Thoracic aorta (tissue), 2 donors: ENCODE measurements around the gene RAET1E. TPM values are rescaled to one million over a fixed set of nuclear protein-coding genes. Genes with fewer than 3 reads are reported as not detected.
"Not testable (repeated sequence)": the region's sequence is repeated elsewhere in the genome, so short reads cannot be mapped to it uniquely, and the experiment has no call there.

Experiments used
- ATAC-seq: fragments of 150-250 bp; one replicate; pipeline ENCODE4 v1.8.0; 2017; ENCODE audit warnings: low read depth; ENCODE audit not compliant: insufficient number of reproducible peaks, low FRiP score
- DNase-seq: peaks from one replicate; pipeline ENCODE4 v3.0.0-alpha.2; 2020; ENCODE audit warnings: low spot score
- H3K27ac ChIP-seq, 2 donors: fragments of 200-600 bp; sonication (generic); 1 replicate in 1 of 2; 2 replicates in 1 of 2; pipeline ENCODE4 v1.5.1; 2016; ENCODE audit warnings: mild to moderate bottlenecking in 2 of 2, moderate library complexity in 2 of 2
- H3K27me3 ChIP-seq: fragments of 200-600 bp; sonication (generic); replicated peaks from 2 replicates; pipeline ENCODE4 v1.6.0; 2016; ENCODE audit warnings: mild to moderate bottlenecking; ENCODE audit not compliant: insufficient read depth
- H3K36me3 ChIP-seq: fragments of 200-600 bp; sonication (generic); one replicate; pipeline ENCODE4 v1.5.1; 2016
- H3K4me1 ChIP-seq, 2 donors: fragments of 200-600 bp; sonication (generic); 1 replicate in 1 of 2; 2 replicates in 1 of 2; pipeline versions ENCODE4 v1.5.1 to v1.6.0; 2016; ENCODE audit warnings: low read depth in 2 of 2, mild to moderate bottlenecking in 1 of 2; ENCODE audit not compliant: control insufficient read depth in 1 of 2
- H3K4me3 ChIP-seq: fragments of 200-600 bp; sonication (generic); 2 replicates; pipeline ENCODE4 v1.5.1; 2016; ENCODE audit warnings: mild to moderate bottlenecking
- H3K9me3 ChIP-seq: fragments of 200-600 bp; sonication (generic); 2 replicates; pipeline ENCODE4 v1.5.1; 2016
- CTCF ChIP-seq: fragments of 200-600 bp; sonication (generic); IDR thresholded peaks from one replicate; pipeline ENCODE4 v1.5.1; 2019; ENCODE audit warnings: antibody characterized with exemption
- total RNA-seq, 2 donors: library from RNA; depleted of rRNA; stranded (reverse); fragments of >200 nt; gene quantifications; one replicate each; pipeline versions ENCODE4 v1.1.0 to v1.2.3, GENCODE V29; 2016

The RAET1E gene
- total RNA-seq, 2 donors from 2014 or later: not detected

- ATAC-seq (no peak), DNase-seq (no peak)
- Histone ChIP-seq H3K4me3 (no peak overlapping the region), H3K4me1 (peaks cover 4 to 12% of the 10 kb centered on the region in 2 donors), H3K9me3 (no peaks in the 10 kb centered on the region), H3K27ac (no peak overlapping the region), H3K36me3 (no peaks in the 10 kb centered on the region), H3K27me3 (no peaks in the 10 kb centered on the region)
- no peak for TF ChIP-seq CTCF
Observed at GRCh38 chr6:149921361-149921760, 23.4 kb upstream of the RAET1E start.

GRCh38 chr6:149919834-149920225 lies 21.9 kb upstream of the RAET1E start:
- H3K4me1 ChIP-seq: peaks cover 4 to 11% of the 10 kb centered on the region in 2 donors
- H3K4me3 ChIP-seq: no peak overlapping the region
- no peaks in the 10 kb centered on the region for H3K36me3 ChIP-seq
- no peaks in the 10 kb centered on the region for H3K27me3 ChIP-seq
- DNase-seq: no peak
- H3K27ac ChIP-seq: no peak overlapping the region
- no peak for ATAC-seq
- TF ChIP-seq CTCF: no peak
- no peaks in the 10 kb centered on the region for H3K9me3 ChIP-seq

- H3K36me3 ChIP-seq, H3K27ac ChIP-seq, H3K9me3 ChIP-seq, H3K27me3 ChIP-seq, H3K4me3 ChIP-seq, ATAC-seq, DNase-seq: not testable (repeated sequence)
- H3K4me1 ChIP-seq: peaks cover 4 to 11% of the 10 kb centered on the region in 2 donors
Observed at GRCh38 chr6:149919126-149919833, 21.4 kb upstream of the RAET1E start.

- no peaks in the 10 kb centered on the region for H3K9me3 ChIP-seq
- DNase-seq (no peak), ATAC-seq (no peak)
Observed at GRCh38 chr6:149918151-149918905, 20.4 kb upstream of the RAET1E start.

GRCh38 chr6:149917679-149918078 lies 19.8 kb upstream of the RAET1E start:
- Histone ChIP-seq H3K27ac (no peak overlapping the region), H3K9me3 (no peaks in the 10 kb centered on the region), H3K27me3 (no peaks in the 10 kb centered on the region), H3K4me3 (no peak overlapping the region), H3K36me3 (no peaks in the 10 kb centered on the region), H3K4me1 (peaks cover 3% of the 10 kb centered on the region in 2 donors)
- no peak for ATAC-seq
- TF ChIP-seq CTCF: no peak
- DNase-seq: no peak

More at GRCh38 chr6:149918151-149918905, 20.4 kb upstream of the RAET1E start:
- Histone ChIP-seq H3K4me1 (peaks cover 4 to 6% of the 10 kb centered on the region in 2 donors), H3K4me3 (no peak overlapping the region), H3K27me3 (no peaks in the 10 kb centered on the region), H3K27ac (no peak overlapping the region), H3K36me3 (no peaks in the 10 kb centered on the region)
- no peak for TF ChIP-seq CTCF
